Ascending aorta (tissue), 2 donors: ENCODE data around the gene PLXDC1. TPM values are rescaled to one million over a fixed set of nuclear protein-coding genes. Genes with fewer than 3 reads are reported as not detected.
"Not testable (repeated sequence)": the region's sequence is repeated elsewhere in the genome, so short reads cannot be mapped to it uniquely, and the experiment has no call there.

Source experiments
- DNase-seq, 2 donors: peaks; one replicate each; pipeline ENCODE4 v3.0.0-alpha.2; 2019; ENCODE audit warnings: low spot score in 2 of 2
- H3K27ac ChIP-seq, 2 donors: fragments of 200-600 bp; sonication (generic); one replicate each; pipeline ENCODE4 v1.5.1; 2016 to 2017; ENCODE audit warnings: mild to moderate bottlenecking in 1 of 2
- H3K27me3 ChIP-seq: fragments of 200-600 bp; sonication (generic); one replicate; pipeline ENCODE4 v1.5.1; 2017
- H3K36me3 ChIP-seq, 2 donors: fragments of 200-600 bp; sonication (generic); one replicate each; pipeline ENCODE4 v1.5.1; 2016
- H3K4me1 ChIP-seq, 2 donors: fragments of 200-600 bp; sonication (generic); one replicate each; pipeline ENCODE4 v1.5.1; 2016 to 2017; ENCODE audit warnings: mild to moderate bottlenecking in 1 of 2
- H3K4me3 ChIP-seq, 2 donors: fragments of 200-600 bp; sonication (generic); one replicate each; pipeline ENCODE4 v1.5.1; 2016 to 2017; ENCODE audit warnings: mild to moderate bottlenecking in 1 of 2
- H3K9me3 ChIP-seq, 2 donors: fragments of 200-600 bp; sonication (generic); one replicate each; pipeline ENCODE4 v1.5.1; 2016
- intact Hi-C: fragments of 100-400 bp; cut with DNase I; formaldehyde crosslinking; loops from one replicate; pipeline ENCODE4 v1.15.1; 2023
- total RNA-seq: library from RNA; depleted of rRNA; stranded (reverse); fragments of >200 nt; gene quantifications from one replicate; pipeline ENCODE4 v1.1.0, GENCODE V29; 2016
- TF ChIP-seq, protein P1 (sequence below), 3 experiments: fragments of 200-600 bp in 2 of 3; fragments of 450-650 bp in 1 of 3; sonication (generic) in 2 of 3; IDR thresholded peaks; one replicate each; pipeline ENCODE4 v1.5.1; 2016 to 2019; ENCODE audit warnings: antibody characterized with exemption in 3 of 3, mild to moderate bottlenecking in 1 of 3, moderate library complexity in 1 of 3

PLXDC1 gene
- total RNA-seq, 1 donor from 2014 or later: 23.8 TPM

DNA sequence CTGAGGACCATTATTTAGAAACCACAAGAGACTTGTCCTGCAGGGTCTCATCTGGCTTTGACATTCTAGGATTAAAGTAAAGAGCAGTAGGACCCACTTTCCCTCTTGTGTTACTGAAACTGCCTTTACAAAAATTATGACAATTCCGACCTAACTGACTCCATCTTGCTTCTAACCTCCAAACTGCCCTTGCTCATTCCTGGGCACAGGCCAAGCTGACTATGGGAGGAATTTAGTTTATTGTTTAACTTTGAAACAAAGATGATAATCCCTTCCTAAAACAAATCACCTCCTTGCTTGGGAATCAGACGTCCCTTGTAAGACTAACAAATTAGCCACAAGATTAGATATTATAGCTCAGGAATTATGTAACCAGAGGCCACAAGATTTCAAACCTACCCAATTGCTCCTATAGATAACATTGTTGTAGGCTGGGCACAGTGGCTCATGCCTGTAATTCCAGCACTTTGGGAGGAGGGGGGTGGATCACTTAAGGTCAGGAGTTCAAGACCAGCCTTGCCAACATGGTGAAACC, 97.3 kb downstream of the PLXDC1 start:
- Histone ChIP-seq H3K4me3 (no peak overlapping the region), H3K27ac (no peak overlapping the region), H3K9me3 (no peaks in the 10 kb centered on the region), H3K36me3 (no peaks in the 10 kb centered on the region), H3K4me1 (no peaks in the 10 kb centered on the region), H3K27me3 (no peaks in the 10 kb centered on the region)
- no peak for DNase-seq
- TF ChIP-seq, protein P1, sequence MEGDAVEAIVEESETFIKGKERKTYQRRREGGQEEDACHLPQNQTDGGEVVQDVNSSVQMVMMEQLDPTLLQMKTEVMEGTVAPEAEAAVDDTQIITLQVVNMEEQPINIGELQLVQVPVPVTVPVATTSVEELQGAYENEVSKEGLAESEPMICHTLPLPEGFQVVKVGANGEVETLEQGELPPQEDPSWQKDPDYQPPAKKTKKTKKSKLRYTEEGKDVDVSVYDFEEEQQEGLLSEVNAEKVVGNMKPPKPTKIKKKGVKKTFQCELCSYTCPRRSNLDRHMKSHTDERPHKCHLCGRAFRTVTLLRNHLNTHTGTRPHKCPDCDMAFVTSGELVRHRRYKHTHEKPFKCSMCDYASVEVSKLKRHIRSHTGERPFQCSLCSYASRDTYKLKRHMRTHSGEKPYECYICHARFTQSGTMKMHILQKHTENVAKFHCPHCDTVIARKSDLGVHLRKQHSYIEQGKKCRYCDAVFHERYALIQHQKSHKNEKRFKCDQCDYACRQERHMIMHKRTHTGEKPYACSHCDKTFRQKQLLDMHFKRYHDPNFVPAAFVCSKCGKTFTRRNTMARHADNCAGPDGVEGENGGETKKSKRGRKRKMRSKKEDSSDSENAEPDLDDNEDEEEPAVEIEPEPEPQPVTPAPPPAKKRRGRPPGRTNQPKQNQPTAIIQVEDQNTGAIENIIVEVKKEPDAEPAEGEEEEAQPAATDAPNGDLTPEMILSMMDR (IDR thresholded peaks at IDR 0.05): no peak
- intact Hi-C loops: no loop called here

DNA sequence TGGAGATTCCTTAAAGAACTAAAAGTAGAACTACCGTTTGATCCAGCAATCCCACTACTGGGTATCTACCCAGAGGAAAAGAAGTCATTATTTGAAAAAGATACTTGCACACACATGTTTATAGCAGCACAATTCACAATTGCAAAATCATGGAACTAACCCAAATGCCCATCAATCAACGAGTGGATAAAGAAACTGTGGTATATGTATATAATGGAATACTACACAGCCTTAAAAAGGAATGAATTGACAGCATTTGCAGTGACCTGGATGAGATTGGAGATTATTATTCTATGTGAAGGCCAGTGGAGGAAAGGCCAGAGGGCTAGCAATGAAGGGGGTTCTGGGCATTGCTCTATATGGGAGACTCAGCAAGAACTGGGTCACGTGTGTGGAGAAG, 99.0 kb downstream of the PLXDC1 start:
- DNase-seq, intact Hi-C loops: not testable (repeated sequence)

DNA sequence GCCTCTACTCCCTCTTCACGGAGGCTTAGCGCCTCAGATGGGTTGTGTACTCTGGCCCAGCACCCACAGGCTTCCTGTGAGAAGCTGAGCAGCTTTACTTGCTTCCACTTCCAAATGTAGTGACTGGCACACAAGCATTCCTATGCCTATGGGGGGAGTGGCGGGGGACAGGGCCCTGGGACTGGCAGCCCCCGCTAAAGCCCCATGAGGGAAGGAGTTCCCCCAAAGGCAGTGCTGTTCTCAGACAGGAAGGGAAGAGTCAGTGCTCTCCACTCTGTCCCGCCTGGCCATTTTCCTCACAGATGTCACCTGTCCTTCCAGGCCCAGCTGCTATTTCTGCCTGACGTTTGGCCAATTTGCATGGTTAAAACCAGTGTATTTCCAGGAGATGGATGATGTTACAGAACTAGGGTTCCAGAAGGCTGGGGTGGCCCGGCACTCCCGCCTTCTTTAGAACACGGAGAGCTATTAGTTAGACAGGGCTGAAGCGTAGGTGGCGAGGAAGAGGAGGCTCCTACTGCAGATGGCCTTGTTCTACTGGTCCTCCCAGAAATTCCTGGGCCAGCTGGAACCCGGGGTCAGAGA, 100.3 kb downstream of the PLXDC1 start:
- Histone ChIP-seq H3K27me3 (no peaks in the 10 kb centered on the region), H3K9me3 (peaks cover 22% of the 10 kb centered on the region in 2 donors), H3K36me3 (no peaks in the 10 kb centered on the region), H3K4me3 (no peak overlapping the region), H3K27ac (no peak overlapping the region), H3K4me1 (no peaks in the 10 kb centered on the region)
- TF ChIP-seq, protein P1 (IDR thresholded peaks at IDR 0.05): no peak
- peak in 1 of 2 donors; percentile 46 for DNase-seq
- intact Hi-C loops: no loop called here

More for the DNA sequence above, 99.0 kb downstream of the PLXDC1 start:
- H3K27ac ChIP-seq, H3K4me3 ChIP-seq, H3K36me3 ChIP-seq, H3K27me3 ChIP-seq, H3K4me1 ChIP-seq, H3K9me3 ChIP-seq: not testable (repeated sequence)

DNA sequence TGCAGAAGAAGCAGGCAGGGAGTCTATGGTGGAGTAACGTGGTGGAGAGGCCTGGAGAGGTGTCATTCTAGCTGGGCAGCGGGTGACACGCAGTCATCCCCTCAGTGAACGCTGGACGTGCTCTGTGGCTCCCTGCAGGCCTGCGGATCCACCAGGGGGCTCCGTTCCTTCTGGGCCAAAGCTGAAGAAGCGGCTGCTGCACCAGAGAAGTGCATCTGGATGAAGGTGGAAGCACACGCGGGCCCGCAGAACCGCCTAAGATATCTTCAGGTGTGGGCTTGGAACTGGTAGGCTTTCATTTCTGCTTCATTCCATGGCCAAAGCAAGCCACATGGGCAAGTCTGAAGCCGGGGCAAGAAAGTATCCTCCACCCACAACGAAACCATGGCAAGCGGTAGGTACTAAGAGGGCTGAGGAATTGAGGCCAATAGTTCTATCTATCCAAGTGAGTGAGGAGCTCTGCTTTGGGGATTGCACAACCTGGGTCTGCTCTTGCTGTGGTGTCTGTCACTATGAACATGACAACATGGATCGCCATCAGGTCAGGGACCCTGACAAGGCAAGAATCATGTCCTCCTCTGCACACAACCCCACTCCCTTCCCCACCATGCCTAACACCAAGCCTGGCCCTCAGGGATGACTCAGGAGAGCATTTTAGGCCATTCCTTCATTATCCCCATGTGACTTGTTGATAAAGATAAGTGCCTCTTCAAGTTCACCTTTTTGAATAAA, 105.3 kb downstream of the PLXDC1 start:
- no peak for DNase-seq
- intact Hi-C loops: no loop called here
- H3K36me3 ChIP-seq: no peaks in the 10 kb centered on the region

DNA sequence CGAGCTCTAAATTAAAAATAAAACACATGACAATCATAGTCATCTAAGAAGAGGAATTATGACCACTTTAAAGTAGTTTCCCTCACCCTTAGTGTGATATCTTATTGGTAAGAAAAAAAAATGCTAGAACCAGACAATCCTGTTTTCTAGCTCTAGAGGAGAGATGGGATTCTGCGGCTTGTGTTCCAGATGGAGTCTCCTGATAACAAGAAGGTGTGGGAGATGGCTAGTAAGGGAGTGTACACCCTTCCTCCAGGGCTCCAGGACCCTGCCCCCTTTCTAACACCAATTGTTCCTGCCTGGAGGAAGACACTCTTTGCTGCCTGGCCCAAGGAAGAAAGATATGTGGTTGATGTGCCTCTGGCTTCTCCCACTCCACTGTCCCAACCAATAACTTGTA, 115.4 kb downstream of the PLXDC1 start:
- no peaks in the 10 kb centered on the region for H3K27me3 ChIP-seq
- H3K4me3 ChIP-seq: no peak overlapping the region
- no peaks in the 10 kb centered on the region for H3K36me3 ChIP-seq
- no peak overlapping the region for H3K27ac ChIP-seq
- DNase-seq: no peak
- intact Hi-C loops: no loop called here
- H3K4me1 ChIP-seq: no peaks in the 10 kb centered on the region
- no peaks in the 10 kb centered on the region for H3K9me3 ChIP-seq
- TF ChIP-seq, protein P1 (IDR thresholded peaks at IDR 0.05): no peak

More for the DNA sequence above, 105.3 kb downstream of the PLXDC1 start:
- Histone ChIP-seq H3K4me1 (no peaks in the 10 kb centered on the region), H3K9me3 (peaks cover 26 to 30% of the 10 kb centered on the region in 2 donors), H3K27ac (no peak overlapping the region), H3K27me3 (no peaks in the 10 kb centered on the region), H3K4me3 (no peak overlapping the region)
- TF ChIP-seq, protein P1 (IDR thresholded peaks at IDR 0.05): no peak

DNA sequence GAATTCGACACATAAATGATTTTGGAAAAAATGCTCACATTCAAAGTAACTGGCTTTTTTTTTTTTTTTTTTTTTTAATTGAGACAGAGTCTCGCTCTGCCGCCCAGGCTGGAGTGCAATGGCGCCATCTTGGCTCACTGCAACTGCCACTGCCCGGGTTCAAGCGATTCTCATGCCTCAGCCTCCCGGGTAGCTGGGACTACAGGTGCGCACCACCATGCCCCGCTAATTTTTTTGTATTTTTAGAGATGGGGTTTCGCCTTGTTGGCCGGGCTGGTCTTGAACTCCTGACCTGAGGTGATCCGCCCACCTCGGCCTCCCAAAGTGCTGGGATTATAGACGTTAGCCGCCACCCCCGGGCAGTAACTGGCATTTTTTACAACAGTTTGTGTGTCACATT, 115.9 kb downstream of the PLXDC1 start:
- H3K27ac ChIP-seq, DNase-seq, H3K4me3 ChIP-seq, H3K9me3 ChIP-seq, H3K36me3 ChIP-seq, H3K4me1 ChIP-seq, intact Hi-C loops, H3K27me3 ChIP-seq: not testable (repeated sequence)
